CD4-positive, alpha-beta T cell treated with Interleukin-17A for 1 hour (primary cell): ENCODE data around the gene DLG2.
"Not testable (repeated sequence)": the region's sequence is repeated elsewhere in the genome, so short reads cannot be mapped to it uniquely, and the experiment has no call there.

Source experiments
- DNase-seq: peaks from one replicate; pipeline ENCODE4 v3.0.0-alpha.2; 2020

Gene DLG2

GRCh38 chr11:85095239-85095638 is 531.9 kb downstream of the DLG2 start:
- DNase-seq, result no peak

GRCh38 chr11:85094795-85095194 is 532.3 kb downstream of the DLG2 start:
- no peak for DNase-seq

GRCh38 chr11:85089654-85090053 is 537.5 kb downstream of the DLG2 start:
- no peak for DNase-seq

GRCh38 chr11:85088286-85088685 is 538.9 kb downstream of the DLG2 start:
- no peak for DNase-seq

GRCh38 chr11:85086504-85087284 is 540.5 kb downstream of the DLG2 start:
- no peak for DNase-seq

GRCh38 chr11:85076535-85077330 is 550.4 kb downstream of the DLG2 start:
- DNase-seq, result no peak

GRCh38 chr11:85062659-85063058 is 564.5 kb downstream of the DLG2 start:
- DNase-seq, result no peak

GRCh38 chr11:85052636-85053035 is 574.5 kb downstream of the DLG2 start:
- no peak for DNase-seq

- DNase-seq, result no peak
Observed at GRCh38 chr11:85048801-85049200, 578.3 kb downstream of the DLG2 start.

- no peak for DNase-seq
Observed at GRCh38 chr11:85045716-85046115, 581.4 kb downstream of the DLG2 start.

GRCh38 chr11:85044911-85045310 is 582.2 kb downstream of the DLG2 start:
- DNase-seq, result no peak

GRCh38 chr11:85042361-85042760 is 584.8 kb downstream of the DLG2 start:
- DNase-seq, result no peak

- DNase-seq, result no peak
Observed at GRCh38 chr11:85040166-85040565, 587.0 kb downstream of the DLG2 start.

- no peak for DNase-seq
Observed at GRCh38 chr11:85029964-85030363, 597.2 kb downstream of the DLG2 start.

GRCh38 chr11:85028329-85029101 is 598.6 kb downstream of the DLG2 start:
- no peak for DNase-seq

GRCh38 chr11:85027346-85027745 is 599.8 kb downstream of the DLG2 start:
- DNase-seq, result no peak

GRCh38 chr11:85021058-85021457 is 606.1 kb downstream of the DLG2 start:
- no peak for DNase-seq

GRCh38 chr11:84993386-84993785 is 633.8 kb downstream of the DLG2 start:
- DNase-seq, result no peak

- no peak for DNase-seq
Observed at GRCh38 chr11:84990141-84990540, 637.0 kb downstream of the DLG2 start.

GRCh38 chr11:84987686-84988187 is 639.4 kb downstream of the DLG2 start:
- DNase-seq, result not testable (repeated sequence)

- no peak for DNase-seq
Observed at GRCh38 chr11:84981301-84981700, 645.8 kb downstream of the DLG2 start.

GRCh38 chr11:84969103-84969502 is 658.0 kb downstream of the DLG2 start:
- DNase-seq, result no peak

- DNase-seq, result no peak
Observed at GRCh38 chr11:84965484-84965883, 661.7 kb downstream of the DLG2 start.
